Neuron (in vitro differentiated cells): Measurements from ENCODE around the gene LBH.

Source experiments
- H2AFZ ChIP-seq: one replicate; pipeline ENCODE4 v1.6.1; 2013; ENCODE audit warnings: low read depth, mild to moderate bottlenecking, inconsistent platforms, low read length, moderate library complexity
- H3K27me3 ChIP-seq: one replicate; pipeline ENCODE4 v1.6.1; 2013; ENCODE audit warnings: low read length; ENCODE audit not compliant: insufficient read depth
- H3K36me3 ChIP-seq: one replicate; pipeline ENCODE4 v1.6.1; 2013; ENCODE audit warnings: low read length; ENCODE audit not compliant: insufficient read depth
- H3K4me1 ChIP-seq: one replicate; pipeline ENCODE4 v1.6.1; 2013; ENCODE audit warnings: low read length; ENCODE audit not compliant: insufficient read depth
- H3K4me3 ChIP-seq: 2 replicates; pipeline ENCODE4 v1.5.1; 2013; ENCODE audit warnings: mild to moderate bottlenecking, low read length, moderate library complexity
- H3K9me3 ChIP-seq: one replicate; pipeline ENCODE4 v1.6.1; 2013; ENCODE audit warnings: low read length

LBH gene

DNA sequence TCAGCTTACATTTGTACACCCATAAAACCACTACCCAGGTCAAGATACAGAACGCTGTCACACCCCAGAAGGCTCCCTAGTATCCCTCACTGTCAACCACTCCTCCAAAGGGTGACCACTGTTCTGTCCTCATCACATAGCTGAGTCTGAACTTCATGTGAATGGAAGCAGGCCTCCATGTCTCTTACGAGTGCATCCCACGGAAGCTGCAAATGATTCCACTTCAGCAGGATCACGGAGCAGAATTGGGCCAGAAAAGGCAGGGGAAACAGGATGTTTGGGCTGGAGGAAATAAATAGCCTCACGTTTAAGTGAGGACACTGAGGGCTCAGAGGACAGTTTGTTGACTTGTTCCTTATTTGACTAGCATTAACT, 38.4 kb downstream of the LBH start:
- Histone ChIP-seq H2AFZ (no peak overlapping the region), H3K4me3 (no peak overlapping the region), H3K9me3 (no peaks in the 10 kb centered on the region), H3K36me3 (no peaks in the 10 kb centered on the region), H3K27me3 (no peaks in the 10 kb centered on the region), H3K4me1 (no peaks in the 10 kb centered on the region)

DNA sequence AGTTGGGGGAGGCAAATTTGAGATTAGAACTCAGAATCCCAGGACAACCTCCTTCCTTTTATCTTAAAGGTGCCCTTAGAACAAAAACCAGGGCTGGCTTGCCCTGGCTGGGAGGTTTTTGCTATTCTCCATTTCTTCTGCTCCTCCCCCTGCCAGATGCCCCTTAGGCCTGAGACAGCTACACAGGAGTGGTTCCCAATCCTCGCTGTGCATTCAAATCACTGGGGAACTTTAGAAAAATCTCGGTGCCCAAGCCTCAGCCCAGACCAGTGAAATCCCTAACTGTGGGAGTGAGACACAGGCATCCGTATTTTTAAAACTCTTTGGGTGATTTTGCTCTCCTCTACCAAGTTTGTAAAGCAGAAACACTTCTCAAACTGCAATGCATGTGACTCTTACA, 38.8 kb downstream of the LBH start:
- H3K36me3 ChIP-seq, result no peaks in the 10 kb centered on the region
- no peaks in the 10 kb centered on the region for H3K9me3 ChIP-seq
- H3K4me3 ChIP-seq, result no peak overlapping the region
- no peak overlapping the region for H2AFZ ChIP-seq
- H3K27me3 ChIP-seq, result no peaks in the 10 kb centered on the region
- H3K4me1 ChIP-seq, result no peaks in the 10 kb centered on the region

GRCh38 chr2:30271301-30271700, 40.0 kb downstream of the LBH start:
- H3K27me3 ChIP-seq, result no peaks in the 10 kb centered on the region
- no peak overlapping the region for H3K4me3 ChIP-seq
- H2AFZ ChIP-seq, result no peak overlapping the region
- no peaks in the 10 kb centered on the region for H3K36me3 ChIP-seq
- H3K9me3 ChIP-seq, result no peaks in the 10 kb centered on the region
- no peaks in the 10 kb centered on the region for H3K4me1 ChIP-seq

- Histone ChIP-seq H3K27me3 (no peaks in the 10 kb centered on the region), H3K9me3 (no peaks in the 10 kb centered on the region), H3K36me3 (no peaks in the 10 kb centered on the region), H2AFZ (no peak overlapping the region), H3K4me1 (no peaks in the 10 kb centered on the region), H3K4me3 (no peak overlapping the region)
Measured at GRCh38 chr2:30272286-30272685, 41.0 kb downstream of the LBH start.

DNA sequence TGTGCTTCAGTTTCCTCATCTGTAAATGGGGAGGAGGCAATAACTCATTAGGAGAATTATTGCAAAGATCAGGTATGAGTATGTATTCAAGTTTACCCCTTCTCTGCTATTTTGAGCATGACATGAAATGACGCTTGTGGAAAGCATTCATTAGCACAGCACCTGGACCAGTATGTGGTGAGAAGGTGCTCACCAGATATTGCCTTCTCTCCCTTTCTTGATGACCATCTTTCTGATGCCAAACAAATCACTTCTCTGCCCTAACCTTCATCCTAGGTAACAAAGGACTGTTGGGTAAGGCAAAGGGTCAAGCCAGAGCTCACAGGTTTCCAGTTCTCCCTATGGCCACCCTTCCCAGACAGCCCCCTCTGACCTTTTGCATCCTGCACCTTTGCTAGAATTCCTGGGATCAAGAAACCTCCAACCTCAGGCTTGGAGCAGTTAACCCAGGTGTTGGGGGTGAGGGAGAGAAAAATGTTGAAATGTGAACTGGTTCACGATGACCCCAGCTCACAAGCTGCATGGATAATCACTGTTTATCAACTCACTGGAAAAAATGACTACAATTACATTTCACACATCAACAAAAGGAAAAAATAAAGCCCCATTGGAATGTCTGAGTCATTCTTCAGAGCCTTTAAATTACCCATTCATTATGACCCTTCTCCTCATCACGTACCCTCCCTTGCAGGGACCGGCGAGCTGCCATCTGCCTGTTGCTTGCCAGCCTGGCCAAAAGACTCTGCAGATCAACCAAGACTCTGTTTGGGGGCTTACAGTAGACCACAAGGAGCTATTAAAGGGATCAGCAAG, 41.6 kb downstream of the LBH start:
- no peaks in the 10 kb centered on the region for H3K4me1 ChIP-seq
- no peaks in the 10 kb centered on the region for H3K27me3 ChIP-seq
- H3K4me3 ChIP-seq, result no peak overlapping the region
- H3K9me3 ChIP-seq, result no peaks in the 10 kb centered on the region
- no peaks in the 10 kb centered on the region for H3K36me3 ChIP-seq
- no peak overlapping the region for H2AFZ ChIP-seq

- Histone ChIP-seq H3K4me1 (no peaks in the 10 kb centered on the region), H3K36me3 (no peaks in the 10 kb centered on the region), H3K9me3 (no peaks in the 10 kb centered on the region), H3K27me3 (no peaks in the 10 kb centered on the region), H3K4me3 (no peak overlapping the region), H2AFZ (no peak overlapping the region)
Measured at GRCh38 chr2:30273574-30273929, 42.2 kb downstream of the LBH start.

DNA sequence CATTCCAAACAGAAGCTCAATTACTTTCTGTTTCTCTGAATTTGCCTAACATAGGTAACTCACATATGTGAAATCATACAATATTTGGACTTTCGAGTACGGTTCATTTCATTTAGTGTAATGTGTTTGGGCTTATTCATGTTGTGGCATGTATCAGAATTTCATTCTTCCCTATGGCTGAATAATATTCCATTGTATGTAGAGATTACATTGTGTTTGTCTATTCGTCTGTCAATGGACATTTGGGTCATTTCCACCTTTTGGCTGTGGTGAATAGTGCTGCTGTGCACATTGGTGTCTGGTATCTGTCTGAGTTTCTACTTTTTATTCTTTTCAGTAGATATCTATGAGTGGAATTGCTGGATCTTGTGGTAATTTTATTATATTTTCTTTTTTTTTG, 43.9 kb downstream of the LBH start:
- no peak overlapping the region for H2AFZ ChIP-seq
- H3K4me1 ChIP-seq, result no peaks in the 10 kb centered on the region
- H3K4me3 ChIP-seq, result no peak overlapping the region
- H3K36me3 ChIP-seq, result no peaks in the 10 kb centered on the region
- no peaks in the 10 kb centered on the region for H3K27me3 ChIP-seq
- no peaks in the 10 kb centered on the region for H3K9me3 ChIP-seq

- Histone ChIP-seq H3K4me1 (no peaks in the 10 kb centered on the region), H2AFZ (no peak overlapping the region), H3K27me3 (no peaks in the 10 kb centered on the region), H3K4me3 (no peak overlapping the region), H3K36me3 (no peaks in the 10 kb centered on the region), H3K9me3 (no peaks in the 10 kb centered on the region)
Measured at GRCh38 chr2:30276455-30276911, 45.1 kb downstream of the LBH start.

- Histone ChIP-seq H3K4me3 (no peak overlapping the region), H3K27me3 (no peaks in the 10 kb centered on the region), H2AFZ (no peak overlapping the region), H3K9me3 (no peaks in the 10 kb centered on the region), H3K36me3 (no peaks in the 10 kb centered on the region), H3K4me1 (no peaks in the 10 kb centered on the region)
Measured at GRCh38 chr2:30277582-30277981, 46.2 kb downstream of the LBH start.

DNA sequence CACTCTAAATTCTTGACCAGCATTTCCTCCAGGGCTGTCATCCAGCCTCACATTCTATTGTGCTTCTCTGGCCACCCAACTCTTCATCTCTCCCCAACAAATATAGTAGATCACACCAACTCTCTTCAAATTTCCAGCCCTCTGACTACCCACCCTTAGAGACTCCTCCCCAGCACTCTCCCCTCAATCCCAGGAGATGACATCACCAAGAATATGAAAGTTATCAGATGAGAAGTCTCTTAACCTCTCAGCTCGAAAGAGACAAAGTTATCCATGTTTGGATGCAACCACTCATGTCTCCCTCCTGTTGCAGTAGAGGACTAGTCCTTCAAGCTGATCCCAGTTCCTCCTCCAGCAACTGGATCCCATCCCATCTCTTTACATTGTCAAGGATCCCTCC, 47.1 kb downstream of the LBH start:
- Histone ChIP-seq H3K4me1 (no peaks in the 10 kb centered on the region), H3K9me3 (no peaks in the 10 kb centered on the region), H3K4me3 (no peak overlapping the region), H2AFZ (no peak overlapping the region), H3K27me3 (no peaks in the 10 kb centered on the region), H3K36me3 (no peaks in the 10 kb centered on the region)

GRCh38 chr2:30280596-30281434, 49.5 kb downstream of the LBH start:
- Histone ChIP-seq H3K27me3 (no peaks in the 10 kb centered on the region), H3K4me3 (no peak overlapping the region), H3K9me3 (no peaks in the 10 kb centered on the region), H2AFZ (no peak overlapping the region), H3K4me1 (peaks cover 5% of the 10 kb centered on the region), H3K36me3 (no peaks in the 10 kb centered on the region)

GRCh38 chr2:30282081-30282480, 50.7 kb downstream of the LBH start:
- Histone ChIP-seq H3K4me1 (peaks cover 5% of the 10 kb centered on the region), H3K4me3 (no peak overlapping the region), H3K36me3 (no peaks in the 10 kb centered on the region), H3K27me3 (no peaks in the 10 kb centered on the region), H3K9me3 (no peaks in the 10 kb centered on the region), H2AFZ (no peak overlapping the region)

DNA sequence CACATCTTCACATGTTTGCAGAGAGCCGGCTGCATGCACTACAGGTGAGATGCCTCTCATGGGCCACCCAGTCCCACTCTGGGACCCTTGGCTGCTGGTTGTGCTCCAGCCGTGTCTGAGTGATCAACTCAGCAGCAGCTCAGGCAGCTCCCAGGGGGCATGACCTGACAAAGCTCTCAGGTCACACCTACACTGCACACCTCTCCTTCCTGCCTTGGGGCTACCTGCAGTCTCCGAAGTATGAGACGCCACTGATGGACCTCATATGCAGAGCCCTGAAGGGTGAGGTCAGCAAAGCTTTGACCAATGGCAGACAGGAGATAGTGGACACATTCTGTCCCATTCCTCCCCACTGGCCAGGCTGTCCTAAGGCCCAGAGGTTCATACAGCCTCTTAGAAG, 51.4 kb downstream of the LBH start:
- Histone ChIP-seq H2AFZ (no peak overlapping the region), H3K4me1 (peaks cover 5% of the 10 kb centered on the region), H3K27me3 (no peaks in the 10 kb centered on the region), H3K36me3 (no peaks in the 10 kb centered on the region), H3K4me3 (no peak overlapping the region), H3K9me3 (no peaks in the 10 kb centered on the region)
